HG03565 (cell line): ENCODE results near the gene ATG101.
A peak's percentile ranks its signal among the peaks of the same experiment; 100 is the strongest.

Experiments used
- ATAC-seq: cut with Tn5 transposase; IDR thresholded peaks from one replicate; pipeline ENCODE4 v1.9.1; 2021; ENCODE audit warnings: mild to moderate bottlenecking, moderate library complexity; ENCODE audit not compliant: unreplicated experiment

Gene ATG101, protein sequence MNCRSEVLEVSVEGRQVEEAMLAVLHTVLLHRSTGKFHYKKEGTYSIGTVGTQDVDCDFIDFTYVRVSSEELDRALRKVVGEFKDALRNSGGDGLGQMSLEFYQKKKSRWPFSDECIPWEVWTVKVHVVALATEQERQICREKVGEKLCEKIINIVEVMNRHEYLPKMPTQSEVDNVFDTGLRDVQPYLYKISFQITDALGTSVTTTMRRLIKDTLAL

DNA sequence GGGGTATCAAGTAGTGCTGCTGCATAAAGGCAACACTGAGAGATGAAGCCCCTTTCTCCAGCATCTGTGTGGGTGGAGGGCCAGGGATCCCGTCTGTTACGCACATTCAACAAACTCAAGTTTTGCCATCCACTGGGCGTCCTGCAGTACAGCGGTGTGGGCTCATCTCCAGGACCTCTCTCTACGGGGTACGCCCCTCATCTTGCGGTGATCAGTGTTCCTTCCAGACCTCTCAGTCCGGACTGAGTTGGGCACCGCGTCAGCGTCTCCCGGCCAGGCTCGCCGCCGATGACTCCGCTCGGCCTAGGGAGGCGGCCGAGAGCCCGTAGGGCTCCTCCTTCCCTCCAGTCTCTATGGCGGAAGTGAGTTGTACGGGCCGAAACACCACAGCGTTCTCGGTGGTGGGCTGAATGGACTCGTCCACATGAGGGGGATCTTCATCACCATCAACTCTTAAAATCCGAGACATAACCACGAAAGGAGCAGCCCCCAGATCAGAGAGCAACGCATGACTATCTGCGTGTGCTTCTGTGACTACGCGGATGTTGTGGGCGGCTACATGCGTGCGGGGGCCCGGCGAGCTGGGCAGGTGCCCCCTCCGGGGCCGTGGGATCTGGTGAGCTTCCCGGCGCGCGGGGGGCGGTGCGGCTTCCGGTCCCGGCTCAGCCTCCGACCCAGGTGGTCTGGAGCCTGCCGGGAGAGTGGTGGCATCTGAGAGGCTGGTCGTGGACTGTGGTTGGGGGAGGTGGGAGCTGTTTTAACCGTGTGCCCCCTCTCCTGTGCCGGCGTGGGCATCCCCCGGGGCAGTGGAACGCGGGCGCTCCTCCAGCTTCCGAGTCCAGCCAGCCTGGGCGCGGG is at the start of gene ATG101:
TSS of gene ATG101 (plus strand) at position 652 of the 858 bp plus-strand sequence. CDS start 3,673 bp downstream, outside the sequence.
- peak; percentile 88 for ATAC-seq

GRCh38 chr12:52020539-52021336 is 49.0 kb upstream of the ATG101 start:
- no peak for ATAC-seq

- ATAC-seq, result no peak
Observed at GRCh38 chr12:52022841-52023181, 47.0 kb upstream of the ATG101 start.

- no peak for ATAC-seq
Observed at GRCh38 chr12:52023182-52023975, 46.4 kb upstream of the ATG101 start.

DNA sequence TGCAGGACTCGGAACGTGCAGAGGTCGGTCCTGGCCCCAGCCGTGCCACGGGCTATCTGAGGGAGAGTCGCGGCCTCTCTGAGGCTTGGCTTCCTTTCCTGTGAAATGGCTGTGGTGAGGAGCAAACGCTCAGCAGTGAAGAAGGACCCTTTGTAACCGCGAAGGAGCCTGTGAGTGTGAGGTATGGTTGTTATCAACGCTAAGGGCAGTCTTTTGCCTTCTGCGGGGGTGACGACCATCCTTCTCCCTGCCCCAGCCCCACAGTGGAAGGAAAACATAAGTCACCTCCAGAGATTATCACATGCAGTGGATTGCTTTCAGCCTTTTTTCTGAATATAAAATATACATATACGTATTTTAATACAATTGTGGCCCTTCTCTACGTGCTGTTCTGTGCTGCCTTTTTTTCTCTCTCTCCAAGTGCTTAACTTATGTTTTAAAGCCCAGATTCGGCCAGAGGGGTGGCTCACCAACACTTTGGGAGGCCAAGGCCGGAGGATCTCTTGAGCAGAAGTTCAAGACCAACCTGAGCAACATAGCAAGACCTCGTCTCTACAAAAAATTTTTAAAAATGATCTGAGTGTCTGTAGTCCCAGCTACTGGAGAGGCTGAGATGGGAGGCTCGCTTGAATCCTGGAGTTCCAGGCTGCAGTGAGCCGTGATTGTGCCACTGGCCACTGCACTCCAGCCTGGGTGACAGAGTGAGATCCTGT is 45.6 kb upstream of the ATG101 start:
- no peak for ATAC-seq

DNA sequence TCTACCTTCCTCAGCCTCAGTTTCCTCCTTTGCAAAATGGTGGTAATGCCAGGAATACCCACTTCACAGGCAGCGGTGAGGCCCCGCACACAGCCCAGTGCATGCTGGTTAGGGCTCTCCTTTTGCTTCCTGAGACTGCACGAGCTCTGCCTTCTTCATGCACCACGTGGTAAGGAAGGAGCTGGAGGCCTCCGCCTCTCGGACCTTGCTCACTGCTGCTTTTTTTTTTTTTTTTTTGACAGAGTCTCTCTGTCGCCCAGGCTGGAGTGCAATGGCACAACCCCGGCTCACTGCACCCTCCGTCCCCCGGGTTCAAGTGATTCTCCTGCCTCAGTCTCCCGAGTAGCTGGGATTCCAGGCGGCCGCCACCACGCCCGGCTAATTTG is 44.9 kb upstream of the ATG101 start:
- no peak for ATAC-seq

DNA sequence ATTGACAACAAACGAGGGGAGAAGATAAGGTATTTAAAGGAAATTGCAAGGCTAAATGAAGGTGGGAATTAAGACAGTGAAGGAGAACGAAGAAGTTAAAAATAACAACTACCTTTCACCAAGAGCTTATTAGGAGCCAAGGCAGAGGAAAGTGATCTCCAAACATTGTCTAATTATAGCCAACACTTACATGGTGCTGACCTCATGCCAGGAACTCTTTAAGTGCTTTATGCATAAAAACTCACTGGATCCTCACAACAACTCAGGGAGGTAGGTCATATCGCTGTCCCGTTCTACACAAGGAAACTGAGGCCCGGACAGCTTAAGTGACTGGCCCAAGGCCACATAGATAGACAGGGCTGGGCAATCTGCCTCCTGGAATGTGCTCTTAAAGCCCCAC is 43.5 kb upstream of the ATG101 start:
- no peak for ATAC-seq

DNA sequence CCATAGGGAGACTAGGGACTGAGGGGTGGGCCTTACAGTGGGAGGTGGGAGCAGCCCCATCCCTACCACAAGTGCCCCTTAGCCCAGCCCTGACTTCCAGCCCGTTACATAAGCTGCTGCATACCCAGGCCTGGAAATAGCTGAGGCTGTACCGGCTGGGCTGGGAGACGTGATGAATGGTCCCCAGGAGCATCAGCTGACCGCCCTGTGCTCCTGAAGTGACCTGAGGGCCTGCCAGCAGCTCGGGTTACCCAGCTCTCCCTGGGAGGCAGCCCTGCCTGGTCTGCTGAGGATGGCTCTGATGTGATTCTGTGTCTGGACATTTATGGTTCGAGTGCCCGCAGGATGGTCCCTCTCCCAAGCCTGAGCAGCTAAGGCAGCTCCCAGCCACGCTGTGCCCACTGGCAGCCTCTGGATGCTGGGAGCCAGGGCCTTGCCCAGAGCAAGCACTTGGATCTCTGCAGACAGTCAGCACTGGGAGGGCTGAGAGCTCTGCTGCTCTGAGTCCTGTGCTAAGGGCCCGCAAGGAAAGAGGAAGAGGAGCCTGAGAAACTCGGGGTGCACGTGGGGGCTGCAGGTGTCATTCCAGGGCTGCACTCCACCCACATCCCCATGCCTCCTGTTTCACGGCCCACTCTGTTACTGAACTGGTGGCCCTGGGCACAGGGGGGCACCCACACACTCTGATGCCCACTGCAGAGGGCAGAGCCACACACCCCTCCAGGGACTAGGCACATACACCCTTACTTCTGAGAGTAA is 42.5 kb upstream of the ATG101 start:
- no peak for ATAC-seq

DNA sequence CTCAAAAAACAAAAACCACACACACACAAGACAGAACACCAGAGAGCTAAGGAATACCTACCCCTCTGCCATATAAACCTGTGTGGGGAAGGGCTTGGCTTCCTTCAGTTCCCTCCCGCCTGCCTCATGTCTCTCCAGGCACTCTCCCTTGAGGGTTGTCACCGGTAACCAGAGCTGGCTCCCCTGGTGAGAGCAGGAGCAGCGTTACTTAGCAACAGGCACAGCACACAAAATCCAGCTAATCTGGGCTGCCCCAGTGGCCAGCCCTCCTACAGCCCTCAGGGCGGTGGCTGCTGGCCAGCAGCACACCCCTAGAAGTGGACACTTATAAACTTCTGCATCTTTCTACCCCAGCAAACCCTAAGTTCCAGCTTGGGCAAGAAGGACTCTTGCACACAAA is 40.1 kb upstream of the ATG101 start:
- ATAC-seq, result no peak

DNA sequence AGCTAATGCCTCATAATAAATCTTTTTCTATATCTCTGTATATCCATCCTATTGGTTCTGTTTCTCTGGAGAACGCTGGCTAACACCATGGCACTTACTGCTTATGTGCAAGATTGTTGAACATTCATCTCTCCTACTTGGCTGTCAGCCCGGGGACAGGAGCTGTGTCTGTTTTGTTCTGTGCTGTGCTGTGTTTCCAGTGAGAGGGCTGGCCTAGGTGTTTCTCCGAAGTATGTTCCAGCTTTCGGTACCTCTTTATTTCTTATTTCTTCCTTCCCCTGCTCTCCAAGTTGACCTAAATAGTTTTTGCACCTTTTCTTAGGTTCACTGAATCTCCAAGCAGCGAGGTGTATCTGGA is 37.4 kb upstream of the ATG101 start:
- ATAC-seq, result no peak

DNA sequence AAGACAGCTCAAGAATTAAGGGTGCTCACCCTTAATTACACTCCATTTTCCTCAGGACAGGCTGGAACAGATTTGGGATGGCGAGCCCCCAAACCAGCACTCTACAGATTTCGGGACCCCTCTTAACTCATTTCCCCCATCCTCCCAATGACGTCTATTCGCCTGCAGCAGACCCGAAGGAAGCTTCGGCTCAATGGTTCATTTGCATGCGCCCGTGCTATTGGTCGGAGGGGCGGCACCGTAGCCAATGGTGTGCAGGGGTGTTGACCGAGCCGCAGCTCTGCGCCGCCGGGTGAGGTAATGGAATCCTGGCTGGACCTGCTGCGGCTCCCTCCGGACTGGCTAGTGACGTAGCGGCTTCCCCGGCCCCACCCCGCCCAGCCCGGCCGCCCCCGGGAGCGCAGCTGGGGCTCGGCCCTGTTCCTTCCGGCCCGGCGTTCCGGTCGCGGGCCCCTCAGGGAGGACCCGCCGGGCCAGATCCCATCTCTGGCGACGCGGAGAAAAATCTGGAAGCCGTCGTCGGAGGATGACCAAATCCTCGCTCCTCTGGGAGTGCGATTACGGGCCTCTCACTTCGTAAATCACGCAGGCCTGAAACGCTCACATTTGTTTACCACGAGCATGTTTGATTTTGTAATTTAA is 36.9 kb upstream of the ATG101 start:
- ATAC-seq, result peak; percentile 82

GRCh38 chr12:52033446-52034140 is 36.2 kb upstream of the ATG101 start:
- no peak for ATAC-seq

DNA sequence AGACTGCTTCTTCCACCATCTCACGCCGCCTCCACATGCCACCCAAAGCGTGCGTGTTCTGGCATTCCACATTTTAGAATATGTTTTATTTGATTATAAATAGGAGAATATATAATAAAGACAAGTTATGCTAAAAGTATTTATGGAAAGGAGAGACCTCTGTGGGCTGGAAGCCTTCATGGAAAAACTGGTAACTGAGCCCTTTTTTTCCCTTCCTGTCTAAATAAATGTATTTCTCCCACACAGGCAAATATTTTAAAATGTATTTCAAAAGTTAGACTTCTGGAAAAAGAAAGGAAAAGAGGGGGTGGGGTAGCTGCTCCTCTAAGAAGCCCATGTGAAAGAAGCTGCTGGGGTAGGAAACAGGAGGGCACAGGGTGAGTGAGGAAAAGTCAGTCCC is 34.6 kb upstream of the ATG101 start:
- ATAC-seq, result no peak

DNA sequence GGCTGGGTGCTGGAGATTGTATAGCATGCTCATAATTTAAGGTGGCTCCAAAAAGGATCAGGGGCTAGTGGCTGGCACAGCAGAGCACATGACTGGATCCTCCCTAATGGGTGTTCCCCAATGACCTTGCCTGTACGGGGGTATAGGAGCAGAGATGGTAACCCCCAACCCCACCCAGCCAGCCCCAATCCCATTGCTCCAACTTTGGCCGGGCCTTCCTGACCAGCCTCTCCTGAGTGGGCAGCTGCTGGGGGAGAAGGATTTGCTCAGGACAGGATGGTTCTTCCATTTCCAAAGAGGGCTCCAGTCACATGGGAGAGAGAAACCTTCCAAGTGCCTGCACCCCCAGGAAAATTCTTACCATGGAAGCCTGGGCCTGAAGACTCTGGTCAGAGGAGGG is 33.9 kb upstream of the ATG101 start:
- no peak for ATAC-seq

- peak; percentile 44 for ATAC-seq
Observed at GRCh38 chr12:52036587-52037171, 33.1 kb upstream of the ATG101 start.

GRCh38 chr12:52037248-52037861 is 32.4 kb upstream of the ATG101 start:
- ATAC-seq, result no peak

DNA sequence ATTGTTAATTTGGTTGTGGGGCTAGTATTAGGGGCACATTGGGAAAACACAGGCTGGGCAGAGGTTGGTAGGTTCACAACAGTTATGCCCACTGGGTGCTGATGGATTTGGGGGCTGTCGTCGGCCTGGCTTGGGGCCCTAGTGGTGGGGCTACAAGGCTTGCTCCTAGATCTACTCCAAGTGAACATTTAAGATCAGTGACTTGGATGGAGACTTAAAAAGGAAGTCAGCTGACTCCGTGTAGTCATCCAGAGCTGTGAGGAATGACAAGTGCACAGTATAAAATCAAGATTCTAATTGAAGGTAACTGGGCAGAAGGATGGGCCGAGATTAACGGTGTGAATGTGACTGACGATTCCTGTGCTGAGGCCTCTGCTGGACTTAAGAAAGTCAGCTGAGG is 31.3 kb upstream of the ATG101 start:
- no peak for ATAC-seq

- ATAC-seq, result no peak
Observed at GRCh38 chr12:52041035-52041434, 28.7 kb upstream of the ATG101 start.
